GOT3 (cell line): Measurements from ENCODE around the gene SLC38A11.

ENCODE experiments used
- DNase-seq: peaks from one replicate; lab custom pipeline; 2025; ENCODE audit warnings: mixed read lengths; lab: John Stamatoyannopoulos, UW

Gene SLC38A11

GRCh38 chr2:164915566-164915965 is 39.8 kb downstream of the SLC38A11 start:
- no peak for DNase-seq

GRCh38 chr2:164913640-164914350 is 41.5 kb downstream of the SLC38A11 start:
- DNase-seq = no peak

DNA sequence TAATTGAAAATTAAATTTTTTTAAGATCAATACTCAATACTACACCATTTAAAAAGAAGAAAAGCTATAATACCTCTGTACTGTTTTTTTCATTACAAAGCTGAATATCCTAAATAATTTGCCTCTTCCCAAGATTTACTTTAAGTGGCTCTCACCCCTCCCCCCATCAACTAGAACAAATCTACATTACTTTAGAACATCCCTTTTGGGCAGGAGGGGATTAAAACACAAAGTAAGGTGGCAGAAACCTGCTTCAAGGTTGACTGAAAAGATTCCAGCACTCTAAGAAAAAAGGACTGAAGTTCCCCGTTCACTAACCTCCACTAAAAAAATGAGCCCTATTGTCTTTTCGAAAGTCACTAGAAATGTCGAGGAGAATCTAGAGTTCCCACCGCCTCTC is 42.3 kb downstream of the SLC38A11 start:
- no peak for DNase-seq

- DNase-seq = no peak
These were observed 43.5 kb downstream of the SLC38A11 start for GRCh38 chr2:164911832-164912231.

- DNase-seq = no peak
These were observed 45.0 kb downstream of the SLC38A11 start for GRCh38 chr2:164910101-164910899.

DNA sequence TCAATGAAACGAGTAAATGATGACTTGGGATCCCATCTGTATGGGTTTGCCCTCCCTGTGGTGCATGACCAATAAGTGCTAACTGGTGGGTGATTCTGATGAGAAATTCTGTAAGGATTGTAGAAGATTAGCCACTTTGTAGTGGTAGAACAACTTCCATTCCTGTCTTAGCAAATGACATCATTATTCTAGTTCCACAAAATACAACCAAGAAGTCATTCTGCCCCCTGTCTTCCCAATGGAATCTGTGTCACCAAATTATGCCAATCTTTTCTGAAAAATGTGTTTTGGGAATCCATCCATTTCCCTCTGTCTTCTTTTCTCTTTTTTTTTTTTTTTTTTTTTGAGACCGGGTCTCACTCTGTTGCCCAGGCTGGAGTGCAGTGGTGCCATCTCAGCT is 48.4 kb downstream of the SLC38A11 start:
- no peak for DNase-seq

- no peak for DNase-seq
These were observed 50.0 kb downstream of the SLC38A11 start for GRCh38 chr2:164905307-164905706.

- no peak for DNase-seq
These were observed 51.4 kb downstream of the SLC38A11 start for GRCh38 chr2:164903951-164904350.

GRCh38 chr2:164903204-164903603 is 52.1 kb downstream of the SLC38A11 start:
- no peak for DNase-seq

DNA sequence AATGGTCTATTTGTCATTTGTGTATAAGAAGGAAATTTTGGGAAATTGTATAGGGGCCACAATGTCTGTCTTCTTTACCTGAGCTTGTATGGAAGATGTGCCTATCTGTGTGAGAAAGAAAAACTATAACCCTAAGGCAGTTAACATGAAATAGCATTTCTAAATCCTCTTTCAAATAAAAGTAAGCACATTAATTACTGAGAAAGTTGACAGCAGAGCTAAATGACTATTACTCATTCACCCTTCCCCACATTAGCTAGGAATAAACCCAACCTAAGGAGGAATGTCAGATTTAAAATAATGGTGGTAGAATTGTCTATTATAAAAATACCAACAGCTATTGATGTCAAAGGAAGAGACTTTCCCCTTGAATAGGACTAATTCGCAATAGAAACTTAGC is 56.2 kb downstream of the SLC38A11 start:
- no peak for DNase-seq

GRCh38 chr2:164898475-164898874 is 56.9 kb downstream of the SLC38A11 start:
- DNase-seq = no peak

DNA sequence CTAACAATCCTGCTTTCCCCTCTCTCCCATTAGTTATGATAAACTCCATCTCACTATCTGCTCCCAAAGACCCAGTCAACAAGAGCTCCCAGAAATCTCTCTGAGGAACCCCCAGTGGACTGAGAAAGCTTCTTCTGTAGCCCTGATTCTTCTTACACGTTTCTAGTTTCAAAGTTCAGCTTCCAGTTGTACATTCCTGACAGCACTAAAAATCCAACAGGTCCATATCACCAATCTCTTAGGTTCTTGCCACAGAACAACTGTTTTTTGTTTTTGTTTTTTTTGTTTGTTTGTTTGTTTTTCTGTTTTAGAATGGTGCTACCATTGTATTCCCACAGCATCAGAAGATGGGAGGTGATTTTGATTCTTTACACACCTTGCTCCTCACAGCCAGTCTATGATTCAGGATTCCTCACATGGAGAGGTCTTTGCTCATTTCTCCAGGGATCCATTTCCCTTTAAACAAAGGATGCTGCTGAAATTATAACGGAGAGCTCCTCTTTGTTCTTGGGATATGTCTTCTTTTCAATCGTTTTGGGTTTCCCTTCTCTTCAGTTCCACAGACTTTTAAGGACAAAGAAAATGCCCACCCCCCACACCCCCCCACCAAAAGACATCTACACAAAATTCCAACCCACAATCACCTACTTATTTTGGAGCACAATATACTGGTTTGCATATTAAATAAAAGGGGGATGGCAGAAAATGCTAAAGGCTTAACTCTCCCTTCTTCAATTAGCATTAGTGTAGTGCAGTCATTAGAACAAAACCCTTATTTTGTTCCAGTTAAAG is 57.7 kb downstream of the SLC38A11 start:
- DNase-seq = no peak

DNA sequence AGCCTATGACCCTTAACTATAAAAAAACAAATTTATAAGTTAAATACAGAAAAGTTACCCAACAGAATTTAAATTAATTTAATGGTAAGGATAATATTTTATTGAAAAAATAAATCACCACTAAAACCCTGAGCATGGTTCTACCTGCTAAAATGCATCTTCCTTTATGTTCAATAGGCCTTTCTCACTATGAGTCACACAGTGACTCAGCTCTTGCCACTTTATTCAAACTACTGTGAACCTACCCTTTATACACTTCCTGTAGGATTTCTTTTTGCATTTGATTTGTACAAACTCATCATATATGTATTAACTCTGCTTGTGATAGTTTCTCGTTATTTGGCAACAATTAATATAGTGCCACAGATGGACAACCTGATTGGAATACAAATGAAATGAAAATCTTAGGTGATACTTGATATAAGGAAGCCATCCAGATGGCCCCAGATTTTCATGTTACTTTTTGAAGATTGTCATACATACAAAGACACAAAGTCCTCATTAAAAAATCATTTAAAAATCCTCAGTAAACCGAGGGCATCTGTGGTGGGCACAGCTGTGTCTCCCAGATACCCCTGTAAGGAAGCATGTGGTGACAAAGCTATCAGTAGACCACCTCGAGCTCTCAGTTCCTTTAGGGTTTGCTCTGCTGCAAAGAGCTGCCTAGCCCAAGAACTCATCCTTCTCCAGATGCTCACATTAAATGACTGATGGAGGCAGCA is 58.5 kb downstream of the SLC38A11 start:
- no peak for DNase-seq

GRCh38 chr2:164896226-164896625 is 59.1 kb downstream of the SLC38A11 start:
- no peak for DNase-seq

GRCh38 chr2:164891460-164891859 is 63.9 kb downstream of the SLC38A11 start:
- no peak for DNase-seq

DNA sequence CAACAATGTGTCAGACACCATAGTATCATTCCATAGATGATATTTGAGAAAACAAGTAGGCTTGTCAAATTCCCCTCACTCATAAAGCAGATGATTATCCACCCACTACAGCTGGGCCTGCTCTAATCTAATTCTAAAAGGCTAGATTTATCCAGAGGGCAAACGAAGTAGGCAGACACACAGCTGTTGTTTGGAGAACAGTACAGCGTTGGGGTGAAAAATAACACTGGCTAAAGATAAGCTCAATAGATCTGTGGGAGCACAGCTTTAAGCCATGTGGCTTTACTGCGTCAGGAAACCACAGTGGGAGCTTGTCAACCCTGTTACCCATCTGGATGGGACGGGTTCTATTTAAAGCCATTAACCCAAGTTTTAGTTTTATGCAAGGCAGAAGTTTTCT is 64.8 kb downstream of the SLC38A11 start:
- no peak for DNase-seq

DNA sequence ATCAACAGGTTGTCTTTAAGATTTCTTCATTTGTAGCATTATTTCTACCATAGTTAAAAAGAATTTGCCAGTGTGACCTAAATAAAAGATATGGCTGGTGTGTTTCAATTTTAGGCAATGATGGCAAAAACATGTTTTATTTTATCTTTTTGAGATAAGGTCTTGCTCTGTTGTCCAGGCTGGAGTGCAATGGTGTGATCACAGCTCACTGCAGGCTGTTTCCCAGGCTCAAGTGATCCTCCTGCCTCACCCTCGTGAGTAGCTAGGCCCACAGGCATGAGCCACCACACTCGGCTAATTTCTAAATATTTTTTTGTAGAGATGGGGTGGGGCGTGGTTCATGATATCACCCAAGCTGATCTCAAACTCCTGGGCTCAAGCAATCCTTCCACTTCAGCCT is 66.7 kb downstream of the SLC38A11 start:
- no peak for DNase-seq

DNA sequence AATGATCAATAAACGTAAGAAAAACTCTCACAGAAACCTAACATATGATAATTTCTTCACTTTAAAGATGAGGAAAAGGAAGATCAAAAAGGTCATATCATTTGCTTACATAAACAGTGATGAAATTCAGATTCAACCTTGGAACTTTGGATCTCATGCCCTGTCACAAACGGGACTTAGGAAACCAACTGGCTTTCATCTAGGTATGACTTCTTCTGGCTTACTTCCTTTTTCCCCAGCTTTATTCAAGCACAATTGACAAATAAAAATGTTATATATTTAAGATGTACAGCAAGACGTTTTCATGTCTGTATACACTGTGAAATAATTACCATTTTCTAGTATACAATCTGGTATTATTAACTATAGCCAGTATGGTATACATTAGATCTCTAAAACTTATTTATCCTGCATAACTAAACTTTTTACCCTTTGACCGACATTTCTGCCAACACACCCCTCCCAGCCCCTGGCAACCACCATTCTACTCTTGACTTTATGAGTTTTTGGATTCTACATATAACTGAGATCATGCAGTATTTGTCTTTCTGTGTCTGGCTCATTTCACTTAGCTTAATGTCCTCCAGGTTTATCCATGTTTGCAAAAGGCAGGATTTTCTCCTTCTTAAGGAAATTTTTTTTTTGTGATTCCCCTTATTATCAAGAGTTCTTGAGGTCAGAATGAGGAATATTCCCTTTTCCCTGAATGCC is 67.7 kb downstream of the SLC38A11 start:
- DNase-seq = no peak

GRCh38 chr2:164882276-164882675 is 73.0 kb downstream of the SLC38A11 start:
- no peak for DNase-seq

- no peak for DNase-seq
These were observed 73.8 kb downstream of the SLC38A11 start for GRCh38 chr2:164881524-164881923.

DNA sequence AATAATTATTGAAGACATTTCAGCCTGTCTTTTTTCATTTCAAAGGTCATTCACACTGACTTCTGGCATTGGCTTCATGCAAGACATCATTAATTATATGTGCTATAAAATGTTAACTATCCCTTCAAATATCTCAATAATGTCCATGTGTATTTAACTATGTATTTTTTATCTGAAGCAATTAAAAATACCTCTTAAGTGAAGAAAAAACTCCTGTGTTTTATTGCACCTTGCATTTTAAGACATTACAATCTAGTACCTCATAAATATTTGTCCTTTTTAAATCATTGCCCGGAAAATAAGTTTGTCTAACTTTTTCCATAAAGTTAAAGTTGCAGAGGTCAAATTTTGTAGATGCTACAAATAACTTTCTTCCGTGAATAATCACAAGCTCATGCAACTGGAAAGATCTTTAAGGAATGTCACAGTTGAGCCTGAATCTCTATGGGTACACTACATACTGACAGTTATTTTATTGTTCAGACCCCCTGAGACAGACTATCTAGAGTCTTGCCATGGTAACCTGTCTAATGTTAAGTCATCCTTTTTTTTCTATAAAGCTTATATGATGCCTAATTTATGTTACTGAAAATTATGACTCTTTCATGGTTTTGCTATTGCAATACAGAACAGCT is 75.3 kb downstream of the SLC38A11 start:
- no peak for DNase-seq
